Upper lobe of left lung (tissue), 6 donors: Measurements from ENCODE around the gene CLDN14. TPM values are rescaled to one million over a fixed set of nuclear protein-coding genes. Genes with fewer than 3 reads are reported as not detected.

ENCODE experiments used
- ATAC-seq, 2 donors: fragments of 200-7000 bp; cut with Tn5 transposase; one replicate each; pipeline ENCODE4 v1.9.1; 2022; ENCODE audit warnings: mild to moderate bottlenecking in 2 of 2, moderate library complexity in 2 of 2; ENCODE audit not compliant: low FRiP score in 2 of 2
- DNase-seq, 2 donors: peaks; one replicate each; pipeline ENCODE4 v3.0.0-alpha.2; 2019 to 2020
- H3K27ac ChIP-seq, 4 donors: fragments of 200-600 bp; sonication (generic); one replicate each; pipeline ENCODE4 v1.5.1; 2016 to 2019
- H3K27me3 ChIP-seq, 4 donors: fragments of 200-600 bp; sonication (generic); one replicate each; pipeline ENCODE4 v1.5.1; 2017 to 2019
- H3K36me3 ChIP-seq, 4 donors: fragments of 200-600 bp; sonication (generic); one replicate each; pipeline ENCODE4 v1.5.1; 2016 to 2019
- H3K4me1 ChIP-seq, 4 donors: fragments of 200-600 bp; sonication (generic); one replicate each; pipeline ENCODE4 v1.5.1; 2018 to 2019
- H3K4me3 ChIP-seq, 4 donors: fragments of 200-600 bp; sonication (generic); one replicate each; pipeline ENCODE4 v1.5.1; 2017 to 2019; ENCODE audit warnings: mild to moderate bottlenecking in 2 of 4, moderate library complexity in 1 of 4
- H3K9me3 ChIP-seq, 4 donors: fragments of 200-600 bp; sonication (generic); one replicate each; pipeline ENCODE4 v1.5.1; 2018 to 2019
- EP300 ChIP-seq, 4 donors: sonication (generic); formaldehyde crosslinking; IDR thresholded peaks; one replicate each; pipeline ENCODE4 v1.5.1; 2017; ENCODE audit warnings: antibody characterized with exemption in 4 of 4, control low read depth in 2 of 4
- POLR2A ChIP-seq, 4 donors: fragments of 450-650 bp; IDR thresholded peaks; one replicate each; pipeline ENCODE4 v1.5.1; 2016 to 2017; ENCODE audit warnings: antibody characterized with exemption in 4 of 4, mild to moderate bottlenecking in 2 of 4
- POLR2AphosphoS5 ChIP-seq, 2 donors: sonication (generic); formaldehyde crosslinking; IDR thresholded peaks; one replicate each; pipeline ENCODE4 v1.5.1; 2017; ENCODE audit warnings: antibody characterized with exemption in 2 of 2
- WGBS, 2 donors: methylation state at CpG; one replicate each; pipeline ENCODE4 v1.1.5; 2017 to 2018; 5-methylcytosine and 5-hydroxymethylcytosine counted together
- total RNA-seq, 6 donors: library from RNA; depleted of rRNA in 4 of 6; stranded (reverse); fragments of >200 nt in 4 of 6; gene quantifications; one replicate each; pipeline versions ENCODE4 v1.1.0 to v1.2.1, GENCODE V29; 2016 to 2021
- TF ChIP-seq, protein P1 (sequence below), 6 experiments: fragments of 450-650 bp in 4 of 6; fragments of 200-600 bp in 2 of 6; sonication (generic) in 2 of 6; IDR thresholded peaks; one replicate each; pipeline ENCODE4 v1.5.1; 2016 to 2019; ENCODE audit warnings: antibody characterized with exemption in 6 of 6
- donor health status: DM: no; HTN: no; CAD: no; lungs with moderate emphysema.
- donor health status: DM: no; HTN: yes; CAD: no; lungs with severe emphysema.

Gene CLDN14
- total RNA-seq, 6 donors from 2014 or later = 0.47 TPM; not detected in 5

DNA sequence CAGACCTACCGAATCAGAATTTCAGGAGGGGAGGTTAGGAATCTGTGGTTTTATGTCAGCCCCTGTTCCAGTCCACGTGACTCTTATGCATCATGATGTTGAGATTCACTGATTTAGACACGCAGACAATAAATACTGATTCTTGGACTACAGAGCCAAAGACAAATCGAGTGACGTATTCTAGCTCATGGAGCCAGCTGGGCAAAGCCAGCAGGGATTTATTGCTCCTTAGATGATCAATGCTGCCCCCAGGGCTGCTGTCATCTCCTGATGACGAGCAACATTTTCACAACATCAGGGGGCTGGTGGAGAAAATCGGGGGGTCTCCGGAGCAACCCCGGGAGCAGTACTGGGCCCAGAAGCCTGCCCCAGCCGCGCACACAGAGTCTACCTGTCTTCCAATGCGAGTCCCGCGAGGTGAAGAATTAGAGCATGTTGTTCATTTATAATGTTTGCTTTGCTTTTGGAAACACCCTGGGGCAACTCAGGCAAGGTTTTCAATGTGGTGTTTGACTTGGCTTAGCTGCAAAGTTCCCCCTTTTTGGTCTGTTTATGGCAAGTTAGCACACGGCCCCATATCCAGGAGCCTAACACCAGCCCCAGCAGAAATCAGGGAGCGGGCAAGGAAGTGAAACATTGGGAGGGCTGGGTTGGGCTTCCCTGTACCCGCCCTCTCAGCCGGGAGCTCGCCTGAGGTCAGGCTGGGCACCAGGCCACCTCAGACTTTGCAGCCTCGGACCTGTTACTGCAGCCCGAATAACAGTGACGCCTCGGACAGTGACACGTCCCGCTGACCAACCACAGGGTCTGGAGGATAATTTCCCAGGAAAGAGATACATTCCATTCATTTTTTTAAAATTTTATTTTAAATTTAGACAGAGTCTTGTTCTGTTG, 19.9 kb upstream of the CLDN14 start:
- Histone ChIP-seq H3K27me3 (no peaks in the 10 kb centered on the region), H3K36me3 (no peaks in the 10 kb centered on the region), H3K4me3 (no peak overlapping the region), H3K9me3 (no peaks in the 10 kb centered on the region), H3K27ac (peak overlapping the region in 1 of 4 donors; percentile 35), H3K4me1 (peaks cover 0 to 8% (median 0%) of the 10 kb centered on the region in 4 donors)
- no peak for TF ChIP-seq POLR2AphosphoS5 (IDR thresholded peaks at IDR 0.05)
- TF ChIP-seq, protein P1, sequence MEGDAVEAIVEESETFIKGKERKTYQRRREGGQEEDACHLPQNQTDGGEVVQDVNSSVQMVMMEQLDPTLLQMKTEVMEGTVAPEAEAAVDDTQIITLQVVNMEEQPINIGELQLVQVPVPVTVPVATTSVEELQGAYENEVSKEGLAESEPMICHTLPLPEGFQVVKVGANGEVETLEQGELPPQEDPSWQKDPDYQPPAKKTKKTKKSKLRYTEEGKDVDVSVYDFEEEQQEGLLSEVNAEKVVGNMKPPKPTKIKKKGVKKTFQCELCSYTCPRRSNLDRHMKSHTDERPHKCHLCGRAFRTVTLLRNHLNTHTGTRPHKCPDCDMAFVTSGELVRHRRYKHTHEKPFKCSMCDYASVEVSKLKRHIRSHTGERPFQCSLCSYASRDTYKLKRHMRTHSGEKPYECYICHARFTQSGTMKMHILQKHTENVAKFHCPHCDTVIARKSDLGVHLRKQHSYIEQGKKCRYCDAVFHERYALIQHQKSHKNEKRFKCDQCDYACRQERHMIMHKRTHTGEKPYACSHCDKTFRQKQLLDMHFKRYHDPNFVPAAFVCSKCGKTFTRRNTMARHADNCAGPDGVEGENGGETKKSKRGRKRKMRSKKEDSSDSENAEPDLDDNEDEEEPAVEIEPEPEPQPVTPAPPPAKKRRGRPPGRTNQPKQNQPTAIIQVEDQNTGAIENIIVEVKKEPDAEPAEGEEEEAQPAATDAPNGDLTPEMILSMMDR (IDR thresholded peaks at IDR 0.05) = no peak
- DNase-seq = peak; percentile 35 to 70
- ATAC-seq = peak; percentile 70 to 93
- 66 to 68% methylated on average over 19 to 25 of the region's 25 CpGs for WGBS, 2 donors

DNA sequence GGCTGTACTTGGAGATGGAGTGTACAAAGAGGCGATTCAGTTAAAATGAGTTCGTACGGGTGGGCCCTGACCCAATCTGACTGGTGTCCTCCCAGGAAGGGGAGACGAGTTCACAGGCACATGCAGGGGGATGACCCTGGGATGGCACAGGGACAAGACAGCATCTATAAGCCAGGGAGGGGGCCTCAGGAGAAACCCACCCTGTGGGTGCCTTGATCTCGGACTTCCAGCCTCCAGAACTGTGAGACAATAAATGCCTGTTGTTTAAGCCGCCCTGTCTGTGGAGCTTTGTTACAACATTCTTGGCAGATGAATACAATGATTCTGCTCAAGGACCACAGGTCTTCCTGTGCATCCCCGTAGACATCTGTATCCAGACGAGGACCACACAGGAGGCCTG, 14.6 kb upstream of the CLDN14 start:
- DNase-seq (no peak), ATAC-seq (no peak)
- WGBS, 2 donors = 85 to 86% methylated on average over 8 of the region's 8 CpGs
- Histone ChIP-seq H3K4me3 (no peak overlapping the region), H3K4me1 (no peaks in the 10 kb centered on the region), H3K36me3 (no peaks in the 10 kb centered on the region), H3K27ac (no peak overlapping the region), H3K9me3 (no peaks in the 10 kb centered on the region), H3K27me3 (no peaks in the 10 kb centered on the region)
- TF ChIP-seq, protein P1 (IDR thresholded peaks at IDR 0.05) = no peak
- no peak for TF ChIP-seq POLR2AphosphoS5 (IDR thresholded peaks at IDR 0.05)
- TF ChIP-seq POLR2A (IDR thresholded peaks at IDR 0.05) = no peak
- TF ChIP-seq EP300 (IDR thresholded peaks at IDR 0.05) = no peak

DNA sequence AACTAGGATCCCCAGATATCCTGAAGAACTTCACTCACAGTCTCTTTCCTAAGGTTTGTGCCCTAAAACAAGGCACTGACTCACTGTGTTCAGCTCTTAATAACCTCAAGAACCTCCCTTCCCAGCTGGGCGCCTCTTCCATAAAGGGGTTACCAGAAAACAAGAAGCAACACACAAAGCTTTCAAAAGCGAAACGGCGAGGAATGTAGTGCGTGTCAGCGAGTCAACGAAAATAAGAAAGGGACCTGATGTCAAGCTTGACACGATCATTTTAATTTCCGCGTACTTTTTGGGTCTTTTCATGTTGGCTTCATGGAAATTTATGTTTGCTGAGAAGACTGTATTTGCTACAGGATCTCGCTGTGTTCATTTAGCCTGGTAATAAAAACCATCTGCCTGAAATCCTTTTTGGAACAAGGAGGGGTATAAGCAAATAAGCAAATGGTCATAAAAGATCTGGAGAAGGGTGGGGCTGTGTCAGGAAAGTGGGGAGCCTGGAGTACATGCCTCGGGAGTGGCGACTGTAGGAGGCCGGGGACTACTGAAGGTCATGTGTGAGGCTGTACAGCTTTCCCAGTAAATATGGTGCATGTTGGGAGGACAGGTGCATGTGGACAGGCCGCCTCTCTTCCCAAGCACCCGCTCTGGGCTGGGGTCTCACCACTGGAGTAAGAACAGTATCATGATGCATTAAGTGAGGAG, 11.4 kb upstream of the CLDN14 start:
- TF ChIP-seq POLR2AphosphoS5 (IDR thresholded peaks at IDR 0.05) (no peak), POLR2A (IDR thresholded peaks at IDR 0.05) (no peak), EP300 (IDR thresholded peaks at IDR 0.05) (no peak)
- TF ChIP-seq, protein P1 (IDR thresholded peaks at IDR 0.05) = no peak
- no peaks in the 10 kb centered on the region for H3K4me1 ChIP-seq
- no peak overlapping the region for H3K27ac ChIP-seq
- WGBS, 2 donors = 88 to 93% methylated on average over 16 of the region's 16 CpGs
- ATAC-seq (no peak), DNase-seq (no peak)
- H3K36me3 ChIP-seq = no peaks in the 10 kb centered on the region
- H3K4me3 ChIP-seq = no peak overlapping the region
- no peaks in the 10 kb centered on the region for H3K27me3 ChIP-seq
- H3K9me3 ChIP-seq = no peaks in the 10 kb centered on the region

DNA sequence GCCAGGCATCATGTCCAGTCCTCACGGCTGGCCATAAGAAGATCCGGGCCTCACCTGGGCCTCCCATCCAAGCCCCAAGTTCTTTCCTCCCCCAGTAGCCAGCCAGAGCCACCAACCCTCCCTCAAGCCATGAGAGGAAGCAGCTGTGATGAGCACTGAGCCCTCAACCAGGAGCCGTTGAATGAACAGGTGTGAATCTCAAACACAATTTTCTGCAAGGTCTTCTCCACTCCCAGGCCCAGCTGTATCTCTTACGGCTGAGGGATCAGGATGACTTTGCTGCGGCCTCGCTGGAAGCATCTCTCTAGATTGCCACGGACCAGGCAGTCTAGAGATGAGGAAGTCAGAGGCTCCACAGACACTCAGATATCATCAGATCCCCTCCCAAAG, 9.8 kb upstream of the CLDN14 start:
- 69 to 97% methylated on average over 5 to 7 of the region's 7 CpGs for WGBS, 2 donors
- Histone ChIP-seq H3K4me1 (no peaks in the 10 kb centered on the region), H3K27ac (no peak overlapping the region), H3K36me3 (no peaks in the 10 kb centered on the region), H3K9me3 (no peaks in the 10 kb centered on the region), H3K27me3 (no peaks in the 10 kb centered on the region), H3K4me3 (no peak overlapping the region)
- no peak for TF ChIP-seq EP300 (IDR thresholded peaks at IDR 0.05)
- TF ChIP-seq POLR2A (IDR thresholded peaks at IDR 0.05) = no peak
- TF ChIP-seq, protein P1 (IDR thresholded peaks at IDR 0.05) = no peak
- no peak for TF ChIP-seq POLR2AphosphoS5 (IDR thresholded peaks at IDR 0.05)
- DNase-seq (no peak), ATAC-seq (no peak)
